RWPE2 (cell line): ENCODE measurements around the gene OFD1.

ENCODE experiments used
- ATAC-seq: fragments of 200-7000 bp; cut with Tn5 transposase; 3 replicates; pipeline ENCODE4 v1.9.1; 2021; ENCODE audit warnings: low read depth
- DNase-seq: peaks from one replicate; pipeline ENCODE4 v3.0.0-alpha.2; 2020; ENCODE audit warnings: low spot score
- H3K27ac ChIP-seq: fragments of 450-650 bp; 2 replicates; pipeline ENCODE4 v1.5.1; 2017; ENCODE audit warnings: mild to moderate bottlenecking; ENCODE audit not compliant: poor library complexity, severe bottlenecking
- H3K27me3 ChIP-seq: fragments of 250-450 bp; sonication (Bioruptor Pico); 2 replicates; pipeline ENCODE4 v1.5.1; 2021; ENCODE audit warnings: mild to moderate bottlenecking, moderate library complexity; ENCODE audit not compliant: insufficient read depth, poor library complexity, severe bottlenecking
- H3K36me3 ChIP-seq: fragments of 250-450 bp; sonication (Bioruptor Pico); 2 replicates; pipeline ENCODE4 v1.5.1; 2020; ENCODE audit warnings: low read depth, mild to moderate bottlenecking, moderate library complexity
- H3K4me1 ChIP-seq: fragments of 250-450 bp; sonication (Bioruptor Pico); 2 replicates; pipeline ENCODE4 v1.5.1; 2021; ENCODE audit warnings: mild to moderate bottlenecking, moderate library complexity; ENCODE audit not compliant: insufficient read depth, poor library complexity, severe bottlenecking
- H3K4me3 ChIP-seq: fragments of 250-450 bp; sonication (Bioruptor Pico); 2 replicates; pipeline ENCODE4 v1.5.1; 2021; ENCODE audit warnings: mild to moderate bottlenecking, moderate library complexity; ENCODE audit not compliant: severe bottlenecking
- H3K9me3 ChIP-seq: fragments of 250-450 bp; sonication (Bioruptor Pico); 2 replicates; pipeline ENCODE4 v1.5.1; 2021; ENCODE audit warnings: mild to moderate bottlenecking, moderate library complexity; ENCODE audit not compliant: severe bottlenecking
- CTCF ChIP-seq: fragments of 450-650 bp; IDR thresholded peaks from one replicate; pipeline ENCODE4 v1.5.1; 2017; ENCODE audit warnings: mild to moderate bottlenecking, moderate library complexity; ENCODE audit not compliant: poor library complexity, severe bottlenecking

OFD1 gene

GRCh38 chrX:13764281-13764680, 29.7 kb downstream of the OFD1 start:
- no peaks in the 10 kb centered on the region for H3K9me3 ChIP-seq
- H3K4me3 ChIP-seq, result no peak overlapping the region
- H3K4me1 ChIP-seq, result no peaks in the 10 kb centered on the region
- no peak overlapping the region for H3K27ac ChIP-seq
- no peak for ATAC-seq
- no peak for TF ChIP-seq CTCF
- peaks cover 40% of the 10 kb centered on the region for H3K36me3 ChIP-seq
- DNase-seq, result no peak
- H3K27me3 ChIP-seq, result no peaks in the 10 kb centered on the region

- Histone ChIP-seq H3K4me3 (no peak overlapping the region), H3K36me3 (peaks cover 36% of the 10 kb centered on the region), H3K9me3 (no peaks in the 10 kb centered on the region), H3K27ac (no peak overlapping the region), H3K4me1 (no peaks in the 10 kb centered on the region), H3K27me3 (no peaks in the 10 kb centered on the region)
- ATAC-seq (no peak), DNase-seq (no peak)
- TF ChIP-seq CTCF, result peak; percentile 14
Measured at GRCh38 chrX:13764765-13765164, 30.2 kb downstream of the OFD1 start.

DNA sequence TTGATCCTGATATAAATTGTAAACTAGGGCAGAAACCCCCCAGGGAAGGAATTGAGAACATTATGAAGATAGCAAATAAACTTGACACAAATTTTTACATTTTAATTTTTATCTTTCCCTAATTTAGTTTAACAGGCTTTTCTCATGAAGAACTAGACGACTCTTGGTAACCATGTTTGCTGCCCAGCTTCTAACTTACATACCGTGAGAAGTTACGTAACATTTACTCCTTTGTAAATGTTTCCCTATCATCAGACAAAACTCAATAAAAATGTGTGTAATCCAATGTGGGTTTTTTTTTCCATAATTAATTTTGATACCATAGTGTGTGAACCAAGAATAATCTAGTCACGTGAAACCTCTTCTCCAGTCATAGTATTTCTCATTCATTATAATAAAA, 34.4 kb downstream of the OFD1 start:
- Histone ChIP-seq H3K27ac (no peak overlapping the region), H3K27me3 (no peaks in the 10 kb centered on the region), H3K4me1 (no peaks in the 10 kb centered on the region), H3K9me3 (no peaks in the 10 kb centered on the region), H3K4me3 (no peak overlapping the region), H3K36me3 (peaks cover 13% of the 10 kb centered on the region)
- no peak for TF ChIP-seq CTCF
- no peak for DNase-seq
- ATAC-seq, result no peak

- no peaks in the 10 kb centered on the region for H3K9me3 ChIP-seq
- H3K4me1 ChIP-seq, result no peaks in the 10 kb centered on the region
- no peak for DNase-seq
- H3K36me3 ChIP-seq, result peaks cover 13% of the 10 kb centered on the region
- no peak for ATAC-seq
- no peaks in the 10 kb centered on the region for H3K27me3 ChIP-seq
- H3K4me3 ChIP-seq, result no peak overlapping the region
- H3K27ac ChIP-seq, result no peak overlapping the region
- TF ChIP-seq CTCF, result no peak
Measured at GRCh38 chrX:13770013-13770535, 35.5 kb downstream of the OFD1 start.

GRCh38 chrX:13774696-13775095, 40.1 kb downstream of the OFD1 start:
- Histone ChIP-seq H3K36me3 (no peaks in the 10 kb centered on the region), H3K4me3 (no peak overlapping the region), H3K4me1 (no peaks in the 10 kb centered on the region), H3K27ac (no peak overlapping the region), H3K27me3 (no peaks in the 10 kb centered on the region), H3K9me3 (no peaks in the 10 kb centered on the region)
- DNase-seq (no peak), ATAC-seq (no peak)
- no peak for TF ChIP-seq CTCF
